Keratinocyte (primary cell): ENCODE results near the gene ABHD18.

Source experiments
- CTCF ChIP-seq, 3 experiments: IDR thresholded peaks in 1 of 3; conservative IDR thresholded peaks in 1 of 3; optimal IDR thresholded peaks in 1 of 3; 2 replicates in 2 of 3; 3 replicates in 1 of 3; pipeline versions ENCODE3 to v1.5.1; 2011; ENCODE audit warnings: low read length in 3 of 3, mild to moderate bottlenecking in 3 of 3, moderate library complexity in 2 of 3, control low read depth in 1 of 3, inconsistent platforms in 1 of 3; ENCODE audit not compliant: insufficient read depth in 2 of 3; ENCODE audit errors: extremely low read depth in 1 of 3
- EZH2 ChIP-seq: IDR thresholded peaks from one replicate; pipeline ENCODE4 v1.6.1; 2012; ENCODE audit warnings: inconsistent platforms, mild to moderate bottlenecking, low read length, moderate library complexity

GRCh38 chr4:127993151-127993550, 27.9 kb downstream of the ABHD18 start:
- TF ChIP-seq CTCF (optimal IDR thresholded peaks at IDR 0.05 in 1 of 3, IDR thresholded peaks at IDR 0.05 in 1 of 3, conservative IDR thresholded peaks at IDR 0.05 in 1 of 3; ENCODE audit: extremely low read depth in 1 of 3, insufficient read depth in 2 of 3, low read length in 3 of 3) (no peak), EZH2 (no peak)
